Panc1 (cell line): ENCODE results near the gene CCL28. TPM values are rescaled to one million over a fixed set of nuclear protein-coding genes. Genes with fewer than 3 reads are reported as not detected.

Source experiments
- ATAC-seq: fragments of 200-7000 bp; cut with Tn5 transposase; 2 replicates; pipeline ENCODE4 v1.9.1; 2020; ENCODE audit warnings: mild to moderate bottlenecking, moderate library complexity
- BruUV-seq: library from RNA; stranded (reverse); fragments of 400-500 nt; replicated peaks from 2 replicates; lab custom pipeline; 2021; lab: Mats Ljungman, UMichigan
- CTCF ChIA-PET: fragments of 300-600 bp; sonication (Branson Sonifier 250); formaldehyde crosslinking; loops from one replicate; lab custom pipeline; 2022; ENCODE audit warnings: antibody characterized with exemption; lab: Charles Lee
- POLR2A ChIA-PET: fragments of 300-600 bp; sonication (Branson Sonifier 250); formaldehyde crosslinking; loops from one replicate; lab custom pipeline; 2022; ENCODE audit warnings: antibody characterized with exemption; lab: Charles Lee
- DNase-seq: peaks from one replicate; pipeline ENCODE4 v3.0.0-alpha.2; 2010; ENCODE audit warnings: low read depth, low spot score
- H3K27ac ChIP-seq: 2 replicates; pipeline ENCODE4 v1.5.1; 2011; ENCODE audit warnings: mild to moderate bottlenecking, low read length, inconsistent platforms
- H3K27me3 ChIP-seq: fragments of 200-500 bp; sonication (Bioruptor generic); 2 replicates; pipeline ENCODE4 v1.6.0; 2014; ENCODE audit warnings: low read length, inconsistent platforms; ENCODE audit not compliant: control insufficient read depth, insufficient read depth
- H3K36me3 ChIP-seq: fragments of 200-500 bp; sonication (Bioruptor generic); 2 replicates; pipeline ENCODE4 v1.5.1; 2014; ENCODE audit warnings: inconsistent platforms, mild to moderate bottlenecking, low read length, moderate library complexity; ENCODE audit not compliant: control insufficient read depth, insufficient read depth
- H3K4me1 ChIP-seq: 2 replicates; pipeline ENCODE4 v1.5.1; 2011; ENCODE audit warnings: inconsistent platforms, mild to moderate bottlenecking, low read length, moderate library complexity; ENCODE audit not compliant: control insufficient read depth, insufficient read depth
- H3K4me3 ChIP-seq, 2 experiments: 2 replicates each; pipeline ENCODE4 v1.5.1; 2011 to 2012; ENCODE audit warnings: low read depth in 2 of 2, low read length in 2 of 2, mild to moderate bottlenecking in 2 of 2, inconsistent platforms in 1 of 2, moderate library complexity in 1 of 2
- H3K9me3 ChIP-seq: fragments of 200-500 bp; sonication (Bioruptor generic); 2 replicates; pipeline ENCODE4 v1.5.1; 2014; ENCODE audit warnings: low read depth, mild to moderate bottlenecking, inconsistent platforms, low read length, moderate library complexity; ENCODE audit not compliant: control insufficient read depth, insufficient read depth
- CTCF ChIP-seq: fragments of 450-650 bp; IDR thresholded peaks from 2 replicates; pipeline ENCODE4 v1.5.1; 2017; ENCODE audit warnings: mild to moderate bottlenecking
- POLR2AphosphoS5 ChIP-seq: IDR thresholded peaks from 2 replicates; pipeline ENCODE4 v1.6.1; 2012; ENCODE audit warnings: mild to moderate bottlenecking, low read depth, low read length, moderate library complexity
- REST ChIP-seq, 2 experiments: IDR thresholded peaks; 2 replicates each; pipeline ENCODE4 v1.6.1; 2011 to 2012; ENCODE audit warnings: low read depth in 2 of 2, control low read depth in 1 of 2, low read length in 1 of 2, mild to moderate bottlenecking in 1 of 2, moderate library complexity in 1 of 2; ENCODE audit not compliant: insufficient read depth in 1 of 2
- SIN3A ChIP-seq: IDR thresholded peaks from 2 replicates; pipeline ENCODE4 v1.6.1; 2012; ENCODE audit warnings: low read depth, mild to moderate bottlenecking, low read length, moderate library complexity, borderline replicate concordance; ENCODE audit not compliant: insufficient read depth
- TCF7L2 ChIP-seq: IDR thresholded peaks from 2 replicates; pipeline ENCODE4 v1.6.1; 2011; ENCODE audit warnings: mild to moderate bottlenecking, low read depth, low read length, inconsistent platforms
- in situ Hi-C: cut with HindIII; loops from 2 replicates; pipeline ENCODE4 v1.10.0; 2016; ENCODE audit warnings: low sequenced_read_pairs, low pct_unique_long_range_greater_than_20kb
- intact Hi-C: fragments of 100-400 bp; cut with micrococcal nuclease; formaldehyde crosslinking; loops from one replicate; pipeline ENCODE4 v1.10.0; 2022; ENCODE audit not compliant: unreplicated experiment
- total RNA-seq: library from RNA; stranded (reverse); gene quantifications from one replicate; pipeline ENCODE4 v1.2.1, GENCODE V29; 2021; ENCODE audit not compliant: unreplicated experiment

Gene CCL28
- total RNA-seq, 1 experiment from 2014 or later = 5.8 TPM

- H3K27ac ChIP-seq = no peak overlapping the region
- H3K36me3 ChIP-seq = no peaks in the 10 kb centered on the region
- H3K27me3 ChIP-seq = no peaks in the 10 kb centered on the region
- ChIA-PET CTCF (interaction anchor here (1.5 kb wide), 1 partner anchor 54 kb away, joined by 3 read pairs; the partner anchor contains the start of gene TMEM267), POLR2A (interaction anchor here (0.5 to 0.6 kb wide), 2 partner anchors 48 to 54 kb away, joined by 3 to 9 read pairs; partner anchors contain the start of gene TMEM267)
- BruUV-seq = no TSS peak
- DNase-seq = no peak
- ATAC-seq = no peak
- in situ Hi-C loops (no loop called here), intact Hi-C loops (no loop called here)
- no peak overlapping the region for H3K4me3 ChIP-seq
- TF ChIP-seq SIN3A (no peak), TCF7L2 (no peak), REST (IDR thresholded peaks at IDR 0.05; ENCODE audit: insufficient read depth in 1 of 2, low read depth in 2 of 2, low read length in 1 of 2) (no peak), POLR2AphosphoS5 (no peak), CTCF (no peak)
- H3K4me1 ChIP-seq = no peaks in the 10 kb centered on the region
- no peaks in the 10 kb centered on the region for H3K9me3 ChIP-seq
These were observed 17.5 kb upstream of the CCL28 start for GRCh38 chr5:43429706-43430105.

- no peaks in the 10 kb centered on the region for H3K27me3 ChIP-seq
- H3K36me3 ChIP-seq = no peaks in the 10 kb centered on the region
- no peaks in the 10 kb centered on the region for H3K9me3 ChIP-seq
- H3K27ac ChIP-seq = no peak overlapping the region
- ChIA-PET POLR2A (no interaction called here), CTCF (interaction anchor here (1.5 kb wide), 1 partner anchor 55 kb away, joined by 3 read pairs; the partner anchor contains the start of gene TMEM267)
- no TSS peak for BruUV-seq
- no peak for TF ChIP-seq REST (IDR thresholded peaks at IDR 0.05; ENCODE audit: insufficient read depth in 1 of 2, low read depth in 2 of 2, low read length in 1 of 2)
- no peak for TF ChIP-seq SIN3A
- TF ChIP-seq CTCF = no peak
- no peak for TF ChIP-seq TCF7L2
- TF ChIP-seq POLR2AphosphoS5 = no peak
- intact Hi-C loops (no loop called here), in situ Hi-C loops (no loop called here)
- DNase-seq = no peak
- no peak overlapping the region for H3K4me3 ChIP-seq
- H3K4me1 ChIP-seq = no peaks in the 10 kb centered on the region
- ATAC-seq = no peak
These were observed 16.8 kb upstream of the CCL28 start for GRCh38 chr5:43429016-43429415.
